ENCODE results near the gene MRPS16. TPM values are rescaled to one million over a fixed set of nuclear protein-coding genes. Genes with fewer than 3 reads are reported as not detected.

MRPS16 gene
- total RNA-seq, 1 experiment from 2014 or later: 191 TPM

DNA sequence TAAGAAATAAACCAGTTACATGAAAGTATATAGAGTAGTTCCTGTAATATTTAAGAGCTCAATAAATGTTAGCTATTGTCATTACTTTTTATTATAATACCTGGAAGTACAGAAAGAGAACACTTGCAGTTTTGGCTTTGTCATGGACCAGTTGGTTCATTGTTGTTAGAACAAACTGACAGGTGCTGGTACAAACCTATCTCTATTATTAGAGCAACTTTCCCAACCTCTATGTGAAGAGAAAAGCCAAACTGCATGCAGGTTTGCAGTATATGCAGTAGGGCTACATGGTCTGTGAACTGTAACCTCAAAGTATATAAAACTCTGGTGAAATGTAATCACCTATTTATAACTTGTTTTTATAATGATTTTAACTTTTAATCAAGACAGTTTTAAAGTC lies 25.8 kb downstream of the MRPS16 start:
- POLR2A ChIA-PET: no interaction called here
- Mint-ChIP-seq H3K36me3 (ENCODE audit: insufficient read depth, unreplicated experiment) (peaks cover 6% of the 10 kb centered on the region), H3K9me3 (ENCODE audit: unreplicated experiment) (no peaks in the 10 kb centered on the region), H3K27ac (ENCODE audit: unreplicated experiment) (no peak overlapping the region), H3K4me3 (ENCODE audit: unreplicated experiment) (no peak overlapping the region), H3K4me1 (ENCODE audit: low read depth, unreplicated experiment) (peaks cover 7% of the 10 kb centered on the region), H3K27me3 (ENCODE audit: insufficient read depth, unreplicated experiment) (no peaks in the 10 kb centered on the region)
- Histone ChIP-seq H3K4me3 (ENCODE audit: low read depth, low read length) (no peak overlapping the region), H3K27me3 (replicated peaks; ENCODE audit: control insufficient read depth, insufficient read depth, low read length) (no peaks in the 10 kb centered on the region), H3K9me3 (no peaks in the 10 kb centered on the region), H3K4me1 (no peaks in the 10 kb centered on the region), H3K36me3 (ENCODE audit: control insufficient read depth, insufficient read depth, low read length) (no peaks in the 10 kb centered on the region)
- no peak for DNase-seq
- no TSS peak for BruUV-seq (replicated peaks)
- TF ChIP-seq, protein P1, sequence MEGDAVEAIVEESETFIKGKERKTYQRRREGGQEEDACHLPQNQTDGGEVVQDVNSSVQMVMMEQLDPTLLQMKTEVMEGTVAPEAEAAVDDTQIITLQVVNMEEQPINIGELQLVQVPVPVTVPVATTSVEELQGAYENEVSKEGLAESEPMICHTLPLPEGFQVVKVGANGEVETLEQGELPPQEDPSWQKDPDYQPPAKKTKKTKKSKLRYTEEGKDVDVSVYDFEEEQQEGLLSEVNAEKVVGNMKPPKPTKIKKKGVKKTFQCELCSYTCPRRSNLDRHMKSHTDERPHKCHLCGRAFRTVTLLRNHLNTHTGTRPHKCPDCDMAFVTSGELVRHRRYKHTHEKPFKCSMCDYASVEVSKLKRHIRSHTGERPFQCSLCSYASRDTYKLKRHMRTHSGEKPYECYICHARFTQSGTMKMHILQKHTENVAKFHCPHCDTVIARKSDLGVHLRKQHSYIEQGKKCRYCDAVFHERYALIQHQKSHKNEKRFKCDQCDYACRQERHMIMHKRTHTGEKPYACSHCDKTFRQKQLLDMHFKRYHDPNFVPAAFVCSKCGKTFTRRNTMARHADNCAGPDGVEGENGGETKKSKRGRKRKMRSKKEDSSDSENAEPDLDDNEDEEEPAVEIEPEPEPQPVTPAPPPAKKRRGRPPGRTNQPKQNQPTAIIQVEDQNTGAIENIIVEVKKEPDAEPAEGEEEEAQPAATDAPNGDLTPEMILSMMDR (IDR thresholded peaks at IDR 0.05; ENCODE audit: insufficient read depth in 1 of 2, low read depth in 1 of 2, low read length in 1 of 2, severe bottlenecking in 1 of 2, unreplicated experiment in 1 of 2): no peak
- intact Hi-C loops (cut with micrococcal nuclease; ENCODE audit: unreplicated experiment): no loop called here
- CTCF ChIA-PET: no interaction called here

DNA sequence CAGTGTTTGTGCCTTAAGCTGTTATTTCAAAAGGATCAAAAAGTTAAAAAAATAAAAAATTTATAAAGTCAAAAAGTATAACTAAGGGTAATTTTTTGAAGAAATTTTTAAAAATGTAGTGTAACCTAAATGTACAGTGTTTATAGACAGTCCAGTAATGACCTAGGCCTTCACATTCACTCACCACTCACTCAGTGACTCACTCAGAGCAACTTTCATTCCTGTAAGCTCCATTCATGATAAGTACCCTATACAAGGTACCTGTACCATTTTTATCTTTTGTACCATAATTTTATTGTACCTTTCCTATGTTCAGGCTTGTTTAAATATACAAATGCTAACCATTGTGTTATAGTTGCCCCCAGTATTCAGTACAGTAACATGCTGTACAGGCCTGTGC lies 26.9 kb downstream of the MRPS16 start:
- TF ChIP-seq, protein P1 (IDR thresholded peaks at IDR 0.05; ENCODE audit: insufficient read depth in 1 of 2, low read depth in 1 of 2, low read length in 1 of 2, severe bottlenecking in 1 of 2, unreplicated experiment in 1 of 2): no peak
- H3K27ac Mint-ChIP-seq (ENCODE audit: unreplicated experiment): no peak overlapping the region
- ChIA-PET POLR2A (no interaction called here), CTCF (no interaction called here)
- H3K36me3 Mint-ChIP-seq (ENCODE audit: insufficient read depth, unreplicated experiment): no peaks in the 10 kb centered on the region
- H3K27me3 ChIP-seq (replicated peaks; ENCODE audit: control insufficient read depth, insufficient read depth, low read length): no peaks in the 10 kb centered on the region
- intact Hi-C loops (cut with micrococcal nuclease; ENCODE audit: unreplicated experiment): no loop called here
- no peaks in the 10 kb centered on the region for H3K9me3 ChIP-seq
- H3K4me1 Mint-ChIP-seq (ENCODE audit: low read depth, unreplicated experiment): peaks cover 7% of the 10 kb centered on the region
- BruUV-seq (replicated peaks): no TSS peak
- no peaks in the 10 kb centered on the region for H3K4me1 ChIP-seq
- H3K27me3 Mint-ChIP-seq (ENCODE audit: insufficient read depth, unreplicated experiment): no peaks in the 10 kb centered on the region
- DNase-seq: no peak
- no peaks in the 10 kb centered on the region for H3K36me3 ChIP-seq (ENCODE audit: control insufficient read depth, insufficient read depth, low read length)
- H3K4me3 Mint-ChIP-seq (ENCODE audit: unreplicated experiment): no peak overlapping the region
- H3K9me3 Mint-ChIP-seq (ENCODE audit: unreplicated experiment): no peaks in the 10 kb centered on the region
- H3K4me3 ChIP-seq (ENCODE audit: low read depth, low read length): no peak overlapping the region

DNA sequence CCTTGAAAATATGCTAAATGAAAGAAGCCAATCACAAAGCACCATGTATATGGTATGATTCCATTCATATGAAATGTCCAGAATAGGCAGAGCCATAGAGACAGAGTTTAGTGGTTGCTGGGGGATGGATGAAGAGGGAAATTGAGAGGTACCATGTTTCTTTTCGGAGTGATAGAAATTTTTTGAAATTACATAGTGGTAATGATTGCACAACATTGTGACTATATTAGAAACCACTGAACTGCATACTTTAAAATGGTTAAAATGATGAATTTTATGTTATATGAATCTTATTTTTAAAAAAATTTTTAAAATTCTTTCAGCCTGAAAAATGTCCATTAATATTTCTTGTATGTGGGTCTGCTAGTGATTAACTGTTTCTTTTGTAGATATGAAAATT lies 31.5 kb downstream of the MRPS16 start:
- H3K4me1 ChIP-seq: peaks cover 25% of the 10 kb centered on the region
- H3K4me3 Mint-ChIP-seq (ENCODE audit: unreplicated experiment): no peak overlapping the region
- intact Hi-C loops (cut with micrococcal nuclease; ENCODE audit: unreplicated experiment): no loop called here
- H3K27ac Mint-ChIP-seq (ENCODE audit: unreplicated experiment): no peak overlapping the region
- H3K27me3 ChIP-seq (replicated peaks; ENCODE audit: control insufficient read depth, insufficient read depth, low read length): no peaks in the 10 kb centered on the region
- H3K4me3 ChIP-seq (ENCODE audit: low read depth, low read length): no peak overlapping the region
- H3K4me1 Mint-ChIP-seq (ENCODE audit: low read depth, unreplicated experiment): peaks cover 17% of the 10 kb centered on the region
- peaks cover 7% of the 10 kb centered on the region for H3K36me3 Mint-ChIP-seq (ENCODE audit: insufficient read depth, unreplicated experiment)
- no peaks in the 10 kb centered on the region for H3K9me3 ChIP-seq
- H3K27me3 Mint-ChIP-seq (ENCODE audit: insufficient read depth, unreplicated experiment): no peaks in the 10 kb centered on the region
- TF ChIP-seq, protein P1 (IDR thresholded peaks at IDR 0.05; ENCODE audit: insufficient read depth in 1 of 2, low read depth in 1 of 2, low read length in 1 of 2, severe bottlenecking in 1 of 2, unreplicated experiment in 1 of 2): no peak
- no peak for DNase-seq
- CTCF ChIA-PET: no interaction called here
- BruUV-seq (replicated peaks): no TSS peak
- POLR2A ChIA-PET: no interaction called here
- peaks cover 6% of the 10 kb centered on the region for H3K9me3 Mint-ChIP-seq (ENCODE audit: unreplicated experiment)
- H3K36me3 ChIP-seq (ENCODE audit: control insufficient read depth, insufficient read depth, low read length): peaks cover 2% of the 10 kb centered on the region

Data from Caco-2 (cell line).